Gastrocnemius medialis (tissue), 4 donors: Measurements from ENCODE around the gene RARB. TPM values are rescaled to one million over a fixed set of nuclear protein-coding genes. Genes with fewer than 3 reads are reported as not detected.

Experiments
- ATAC-seq, 2 donors: fragments of 150-250 bp; one replicate each; pipeline ENCODE4 v1.9.1; 2016
- DNase-seq, 2 donors: peaks; one replicate each; pipeline ENCODE4 v3.0.0-alpha.2; 2019
- H3K27ac ChIP-seq, 4 donors: fragments of 200-600 bp; sonication (generic); 1 replicate in 1 of 4; 2 replicates in 3 of 4; pipeline ENCODE4 v1.5.1; 2016 to 2018; ENCODE audit warnings: mild to moderate bottlenecking in 2 of 4, moderate library complexity in 1 of 4
- H3K27me3 ChIP-seq, 3 donors: fragments of 200-600 bp; sonication (generic) in 2 of 3; 1 replicate in 1 of 3; 2 replicates in 2 of 3; pipeline versions ENCODE4 v1.5.1 to v1.6.0; 2016 to 2019; ENCODE audit warnings: mild to moderate bottlenecking in 1 of 3, moderate library complexity in 1 of 3
- H3K36me3 ChIP-seq, 2 donors: fragments of 200-600 bp; sonication (generic) in 1 of 2; one replicate each; pipeline ENCODE4 v1.5.1; 2017 to 2018
- H3K4me1 ChIP-seq, 2 donors: fragments of 200-600 bp; sonication (generic) in 1 of 2; one replicate each; pipeline ENCODE4 v1.5.1; 2016 to 2017; ENCODE audit warnings: mild to moderate bottlenecking in 2 of 2
- H3K4me3 ChIP-seq, 4 donors: fragments of 200-600 bp; sonication (generic) in 3 of 4; 1 replicate in 1 of 4; 2 replicates in 3 of 4; pipeline ENCODE4 v1.5.1; 2016 to 2019; ENCODE audit warnings: mild to moderate bottlenecking in 2 of 4
- H3K9me3 ChIP-seq, 3 donors: fragments of 200-600 bp; sonication (generic) in 2 of 3; 1 replicate in 1 of 3; 2 replicates in 2 of 3; pipeline ENCODE4 v1.5.1; 2016 to 2019
- CTCF ChIP-seq, 5 experiments: fragments of 450-650 bp in 3 of 5; fragments of 200-600 bp in 2 of 5; sonication (generic) in 2 of 5; IDR thresholded peaks in 4 of 5; conservative IDR thresholded peaks in 1 of 5; 1 replicate in 4 of 5; 2 replicates in 1 of 5; pipeline ENCODE4 v1.5.1; 2016 to 2019; ENCODE audit warnings: antibody characterized with exemption in 5 of 5, mild to moderate bottlenecking in 3 of 5, moderate library complexity in 3 of 5
- POLR2A ChIP-seq, 2 donors: fragments of 450-650 bp; IDR thresholded peaks; one replicate each; pipeline ENCODE4 v1.6.1; 2017; ENCODE audit warnings: antibody characterized with exemption in 2 of 2, mild to moderate bottlenecking in 2 of 2, moderate library complexity in 2 of 2
- in situ Hi-C, 4 donors: fragments of 200-750 bp; cut with MboI; loops; one replicate each; pipeline versions ENCODE4 v1.15.0 to v1.8.0; 2017; ENCODE audit warnings: low sequenced_read_pairs in 4 of 4
- intact Hi-C: fragments of 100-400 bp; cut with DNase I; formaldehyde crosslinking; loops from one replicate; pipeline ENCODE4 v1.15.1; 2023; ENCODE audit warnings: low total_unique reads
- total RNA-seq, 4 donors: library from RNA; depleted of rRNA; stranded (reverse); fragments of >200 nt; gene quantifications; one replicate each; pipeline versions ENCODE4 v1.1.0 to v1.2.3, GENCODE V29; 2016

Gene RARB
- total RNA-seq, 4 donors from 2014 or later = 1.2 to 3.0 (median 1.9) TPM

GRCh38 chr3:25576146-25576545 lies 148.1 kb downstream of the RARB start:
- no peaks in the 10 kb centered on the region for H3K36me3 ChIP-seq
- TF ChIP-seq POLR2A (IDR thresholded peaks at IDR 0.05) = no peak
- no peak for TF ChIP-seq CTCF (IDR thresholded peaks at IDR 0.05 in 4 of 5, conservative IDR thresholded peaks at IDR 0.05 in 1 of 5)
- no peaks in the 10 kb centered on the region for H3K27me3 ChIP-seq
- peaks cover 5 to 10% of the 10 kb centered on the region in 2 donors for H3K4me1 ChIP-seq
- in situ Hi-C loops (loop anchor here in 3 of 4 donors (25.0 kb wide), 3 partner anchors 564 to 789 kb away; no protein-coding TSS in a partner anchor), intact Hi-C loops (no loop called here)
- no peak for ATAC-seq
- H3K9me3 ChIP-seq = no peaks in the 10 kb centered on the region
- DNase-seq = no peak
- no peak overlapping the region for H3K27ac ChIP-seq
- no peak overlapping the region for H3K4me3 ChIP-seq

GRCh38 chr3:25576831-25577454 lies 148.9 kb downstream of the RARB start:
- H3K27ac ChIP-seq = no peak overlapping the region
- no peaks in the 10 kb centered on the region for H3K36me3 ChIP-seq
- ATAC-seq (no peak), DNase-seq (no peak)
- no peak overlapping the region for H3K4me3 ChIP-seq
- in situ Hi-C loops = loop anchor here in 3 of 4 donors (25.0 kb wide), 3 partner anchors 565 to 790 kb away; no protein-coding TSS in a partner anchor
- H3K9me3 ChIP-seq = no peaks in the 10 kb centered on the region
- no peaks in the 10 kb centered on the region for H3K27me3 ChIP-seq
- intact Hi-C loops = no loop called here
- H3K4me1 ChIP-seq = peaks cover 5 to 10% of the 10 kb centered on the region in 2 donors
- TF ChIP-seq POLR2A (IDR thresholded peaks at IDR 0.05) (no peak), CTCF (IDR thresholded peaks at IDR 0.05 in 4 of 5, conservative IDR thresholded peaks at IDR 0.05 in 1 of 5) (no peak)

- TF ChIP-seq CTCF (IDR thresholded peaks at IDR 0.05 in 4 of 5, conservative IDR thresholded peaks at IDR 0.05 in 1 of 5) (no peak), POLR2A (IDR thresholded peaks at IDR 0.05) (no peak)
- intact Hi-C loops (no loop called here), in situ Hi-C loops (loop anchor here in 3 of 4 donors (25.0 kb wide), 3 partner anchors 566 to 791 kb away; no protein-coding TSS in a partner anchor)
These were observed 150.0 kb downstream of the RARB start for GRCh38 chr3:25578059-25578458.

GRCh38 chr3:25580534-25580933 lies 152.5 kb downstream of the RARB start:
- H3K27me3 ChIP-seq = no peaks in the 10 kb centered on the region
- in situ Hi-C loops = loop anchor here in 3 of 4 donors (25.0 kb wide), 3 partner anchors 568 to 793 kb away; no protein-coding TSS in a partner anchor
- H3K9me3 ChIP-seq = no peaks in the 10 kb centered on the region
- intact Hi-C loops = no loop called here
- H3K27ac ChIP-seq = no peak overlapping the region
- H3K4me3 ChIP-seq = no peak overlapping the region
- ATAC-seq = no peak
- H3K36me3 ChIP-seq = no peaks in the 10 kb centered on the region
- no peaks in the 10 kb centered on the region for H3K4me1 ChIP-seq
- DNase-seq = no peak
- TF ChIP-seq CTCF (IDR thresholded peaks at IDR 0.05 in 4 of 5, conservative IDR thresholded peaks at IDR 0.05 in 1 of 5) (no peak), POLR2A (IDR thresholded peaks at IDR 0.05) (no peak)

More at GRCh38 chr3:25578059-25578458, 150.0 kb downstream of the RARB start:
- H3K36me3 ChIP-seq = no peaks in the 10 kb centered on the region
- H3K4me1 ChIP-seq = peaks cover 5 to 10% of the 10 kb centered on the region in 2 donors
- H3K27me3 ChIP-seq = no peaks in the 10 kb centered on the region
- no peak overlapping the region for H3K27ac ChIP-seq
- no peaks in the 10 kb centered on the region for H3K9me3 ChIP-seq
- H3K4me3 ChIP-seq = no peak overlapping the region
- no peak for ATAC-seq
- DNase-seq = no peak
